ENCODE results near the gene KIF1C.
"Not testable (repeated sequence)": the region's sequence is repeated elsewhere in the genome, so short reads cannot be mapped to it uniquely, and the experiment has no call there.

KIF1C gene

GRCh38 chr17:4999430-5000093 lies 1.8 kb downstream of the KIF1C start:
- no peak for FAIRE-seq
- DNase-seq (ENCODE audit: insufficient read length, low spot score): no peak

DNA sequence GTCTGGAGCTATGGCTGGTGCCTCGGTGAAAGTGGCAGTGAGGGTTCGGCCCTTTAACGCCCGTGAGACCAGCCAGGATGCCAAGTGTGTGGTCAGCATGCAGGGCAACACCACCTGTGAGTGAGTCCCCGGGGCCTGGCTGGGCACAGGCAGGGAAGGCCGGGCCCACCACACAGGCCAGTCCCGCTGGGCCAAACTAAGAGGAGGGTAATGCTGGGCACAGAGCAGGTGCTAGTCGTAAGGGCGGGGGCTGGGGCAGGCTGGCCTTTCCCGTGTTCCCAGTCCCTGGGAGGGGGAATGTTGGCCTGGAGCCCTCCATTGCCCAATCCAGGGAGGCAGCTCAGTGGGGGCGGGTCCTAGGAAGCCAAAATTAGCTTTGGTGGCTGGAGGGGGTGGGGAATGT lies 2.5 kb downstream of the KIF1C start:
- DNase-seq (ENCODE audit: insufficient read length, low spot score): no peak
- no peak for FAIRE-seq

GRCh38 chr17:5002121-5002788 lies 4.5 kb downstream of the KIF1C start:
- no peak for FAIRE-seq

DNA sequence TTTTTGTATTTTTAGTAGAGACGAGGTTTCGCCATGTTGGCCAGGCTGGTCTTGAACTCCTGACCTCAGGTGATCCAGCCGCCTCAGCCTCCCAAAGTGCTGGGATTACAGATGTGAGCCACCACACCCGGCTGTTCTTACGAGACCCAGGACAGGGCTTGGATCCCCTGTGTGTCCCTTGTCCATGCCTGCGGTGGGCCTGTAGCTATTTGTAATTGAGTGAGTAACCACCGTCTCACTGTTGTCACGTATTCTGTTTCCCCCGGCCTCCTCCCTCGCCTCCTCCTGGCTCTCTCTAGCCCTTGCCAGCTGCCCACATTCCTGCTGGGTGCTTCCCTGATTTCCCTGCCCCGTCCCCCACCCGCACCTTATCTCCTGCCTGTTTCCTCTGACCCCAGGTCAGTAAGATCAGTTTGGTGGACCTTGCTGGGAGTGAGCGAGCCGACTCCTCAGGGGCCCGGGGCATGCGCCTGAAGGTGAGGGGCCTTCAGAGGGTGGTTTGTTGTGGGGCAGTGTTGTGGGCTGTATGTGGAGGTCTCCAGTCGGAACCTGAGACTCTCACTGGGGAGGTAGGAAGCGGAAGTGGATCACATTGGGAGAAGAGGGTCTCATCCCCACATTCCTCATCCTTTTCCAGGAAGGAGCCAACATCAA lies 5.6 kb downstream of the KIF1C start:
- DNase-seq (ENCODE audit: insufficient read length, low spot score): no peak
- FAIRE-seq: no peak

More at GRCh38 chr17:5002121-5002788, 4.5 kb downstream of the KIF1C start:
- DNase-seq (ENCODE audit: insufficient read length, low spot score): no peak

GRCh38 chr17:5011928-5012327 lies 14.2 kb downstream of the KIF1C start:
- DNase-seq (ENCODE audit: insufficient read length, low spot score) (no peak), FAIRE-seq (peak; percentile 80)

DNA sequence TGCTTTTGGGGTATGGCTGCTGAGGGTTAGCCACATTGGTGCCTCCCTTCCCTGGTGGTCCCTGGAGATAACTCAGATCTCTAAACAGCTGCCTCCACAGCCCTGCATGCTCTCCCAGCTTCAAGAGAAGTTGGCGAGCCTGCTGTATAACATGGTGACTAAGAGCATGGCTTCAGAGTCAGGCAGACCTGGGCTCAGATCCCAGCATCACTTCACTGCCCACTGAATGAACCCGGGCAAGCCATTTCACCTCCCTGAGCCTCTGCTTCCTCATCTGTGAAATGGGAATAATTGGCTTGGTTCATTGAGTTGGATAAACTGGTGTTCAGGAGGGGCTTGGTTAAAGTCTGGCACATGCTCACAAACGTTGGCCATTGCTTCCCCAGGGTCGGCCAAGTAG lies 16.6 kb downstream of the KIF1C start:
- DNase-seq (ENCODE audit: insufficient read length, low spot score) (no peak), FAIRE-seq (no peak)

- no peak for FAIRE-seq
- peak; percentile 46 for DNase-seq (ENCODE audit: insufficient read length, low spot score)
Measured at GRCh38 chr17:5019475-5019956, 21.8 kb downstream of the KIF1C start.

GRCh38 chr17:5020502-5021023 lies 22.8 kb downstream of the KIF1C start:
- FAIRE-seq: no peak

DNA sequence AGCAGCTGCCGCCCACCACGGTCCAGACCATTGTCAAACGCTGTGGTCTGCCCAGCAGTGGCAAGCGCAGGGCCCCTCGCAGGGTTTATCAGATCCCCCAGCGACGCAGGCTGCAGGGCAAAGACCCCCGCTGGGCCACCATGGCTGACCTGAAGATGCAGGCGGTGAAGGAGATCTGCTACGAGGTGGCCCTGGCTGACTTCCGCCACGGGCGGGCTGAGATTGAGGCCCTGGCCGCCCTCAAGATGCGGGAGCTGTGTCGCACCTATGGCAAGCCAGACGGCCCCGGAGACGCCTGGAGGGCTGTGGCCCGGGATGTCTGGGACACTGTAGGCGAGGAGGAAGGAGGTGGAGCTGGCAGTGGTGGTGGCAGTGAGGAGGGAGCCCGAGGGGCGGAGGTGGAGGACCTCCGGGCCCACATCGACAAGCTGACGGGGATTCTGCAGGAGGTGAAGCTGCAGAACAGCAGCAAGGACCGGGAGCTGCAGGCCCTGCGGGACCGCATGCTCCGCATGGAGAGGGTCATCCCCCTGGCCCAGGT lies 24.5 kb downstream of the KIF1C start:
- FAIRE-seq (no peak), DNase-seq (ENCODE audit: insufficient read length, low spot score) (no peak)

More at GRCh38 chr17:5020502-5021023, 22.8 kb downstream of the KIF1C start:
- no peak for DNase-seq (ENCODE audit: insufficient read length, low spot score)

DNA sequence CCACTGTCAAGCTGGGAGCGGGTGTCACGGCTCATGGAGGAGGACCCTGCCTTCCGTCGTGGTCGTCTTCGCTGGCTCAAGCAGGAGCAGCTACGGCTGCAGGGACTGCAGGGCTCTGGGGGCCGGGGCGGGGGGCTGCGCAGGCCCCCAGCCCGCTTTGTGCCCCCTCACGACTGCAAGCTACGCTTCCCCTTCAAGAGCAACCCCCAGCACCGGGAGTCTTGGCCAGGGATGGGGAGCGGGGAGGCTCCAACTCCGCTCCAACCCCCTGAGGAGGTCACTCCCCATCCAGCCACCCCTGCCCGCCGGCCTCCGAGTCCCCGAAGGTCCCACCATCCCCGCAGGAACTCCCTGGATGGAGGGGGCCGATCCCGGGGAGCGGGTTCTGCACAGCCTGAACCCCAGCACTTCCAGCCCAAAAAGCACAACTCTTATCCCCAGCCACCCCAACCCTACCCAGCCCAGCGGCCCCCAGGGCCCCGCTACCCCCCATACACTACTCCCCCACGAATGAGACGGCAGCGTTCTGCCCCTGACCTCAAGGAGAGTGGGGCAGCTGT lies 25.9 kb downstream of the KIF1C start:
- DNase-seq (ENCODE audit: insufficient read length, low spot score): no peak
- FAIRE-seq: no peak

DNA sequence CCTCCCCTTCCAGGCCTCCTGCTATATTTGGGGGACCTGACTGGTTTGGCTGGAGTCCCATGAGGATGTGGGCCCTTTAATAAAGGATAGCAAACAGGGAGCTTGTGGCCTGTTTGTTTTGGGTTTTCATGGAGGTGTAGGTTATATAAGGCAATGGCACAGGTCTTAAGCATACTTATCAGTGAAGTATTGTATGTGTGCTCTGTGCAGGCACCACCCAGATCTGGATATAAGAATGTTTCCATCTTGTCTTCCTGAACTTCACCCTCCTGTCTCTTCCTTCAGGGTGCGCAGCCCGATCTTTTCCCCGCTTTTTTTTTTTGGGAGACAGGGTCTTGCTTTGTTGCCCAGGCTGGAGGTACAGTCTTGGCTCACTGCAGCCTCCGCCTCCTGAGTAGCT lies 26.9 kb downstream of the KIF1C start:
- FAIRE-seq: peak; percentile 26
- no peak for DNase-seq (ENCODE audit: insufficient read length, low spot score)

GRCh38 chr17:5027299-5027698 lies 29.5 kb downstream of the KIF1C start:
- no peak for FAIRE-seq
- no peak for DNase-seq (ENCODE audit: insufficient read length, low spot score)

DNA sequence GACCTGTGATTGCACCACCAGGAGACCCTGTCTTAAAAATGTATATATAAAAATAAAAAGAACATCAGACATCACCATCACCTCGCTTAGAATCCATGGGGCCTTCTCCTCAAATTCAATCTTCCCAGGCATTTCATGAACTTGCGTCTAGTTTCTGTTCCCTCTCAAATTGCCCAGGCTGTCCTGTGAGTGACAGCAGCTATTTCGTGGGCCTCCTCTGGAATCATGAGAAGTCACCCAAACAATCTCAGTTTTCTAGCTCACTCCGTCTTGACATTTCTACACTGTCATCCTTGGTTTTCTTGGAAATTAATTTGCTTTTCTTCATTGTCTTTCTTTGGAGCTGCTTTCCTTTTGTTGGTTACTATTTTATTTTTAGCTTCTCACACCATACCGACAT lies 30.2 kb downstream of the KIF1C start:
- no peak for FAIRE-seq

GRCh38 chr17:5030168-5030567 lies 32.4 kb downstream of the KIF1C start:
- not testable (repeated sequence) for DNase-seq (ENCODE audit: insufficient read length, low spot score)
- peak; percentile 37 for FAIRE-seq

More for the DNA sequence above, 30.2 kb downstream of the KIF1C start:
- DNase-seq (ENCODE audit: insufficient read length, low spot score): no peak

DNA sequence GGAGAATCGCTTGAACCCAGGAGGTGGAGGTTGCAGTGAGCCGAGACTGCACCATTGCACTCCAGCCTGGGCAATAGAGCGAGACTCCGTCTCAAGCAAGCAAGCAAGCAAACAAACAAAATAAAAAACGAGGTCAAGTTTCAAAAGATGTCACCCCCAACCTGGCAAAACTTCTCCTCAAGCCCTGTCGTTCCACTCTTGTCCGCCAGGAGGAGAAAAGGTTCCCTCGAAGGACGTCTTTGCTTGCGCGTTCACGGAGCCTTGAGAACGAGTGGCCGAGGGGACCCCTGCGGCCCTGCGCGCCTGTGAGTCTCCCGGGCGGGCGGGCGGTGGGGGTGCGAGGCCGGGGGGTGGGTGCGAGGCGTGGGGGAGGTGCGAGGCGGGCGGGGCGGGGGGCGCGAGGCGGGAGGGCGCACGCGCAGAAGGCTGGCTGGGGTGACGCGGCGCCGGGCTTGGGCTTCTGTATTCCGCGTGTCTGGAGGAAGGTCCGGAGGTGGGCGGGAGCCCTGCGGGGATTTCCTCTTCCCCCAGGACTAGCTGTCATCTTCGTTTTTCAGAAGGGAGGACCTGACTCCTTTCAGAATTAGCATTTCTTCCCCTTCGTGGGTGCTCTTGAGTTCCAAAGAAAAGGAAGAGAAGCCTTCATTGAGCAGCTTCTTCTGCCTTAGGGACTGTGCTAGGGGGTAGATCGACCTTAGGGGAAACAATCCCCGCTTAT lies 33.8 kb downstream of the KIF1C start:
- peak; percentile 88 for DNase-seq (ENCODE audit: insufficient read length, low spot score)
- peak; percentile 98 for FAIRE-seq

- DNase-seq (ENCODE audit: insufficient read length, low spot score) (no peak), FAIRE-seq (no peak)
Measured at GRCh38 chr17:5032865-5033264, 35.1 kb downstream of the KIF1C start.

GRCh38 chr17:5033352-5034015 lies 35.7 kb downstream of the KIF1C start:
- FAIRE-seq (no peak), DNase-seq (ENCODE audit: insufficient read length, low spot score) (no peak)

DNA sequence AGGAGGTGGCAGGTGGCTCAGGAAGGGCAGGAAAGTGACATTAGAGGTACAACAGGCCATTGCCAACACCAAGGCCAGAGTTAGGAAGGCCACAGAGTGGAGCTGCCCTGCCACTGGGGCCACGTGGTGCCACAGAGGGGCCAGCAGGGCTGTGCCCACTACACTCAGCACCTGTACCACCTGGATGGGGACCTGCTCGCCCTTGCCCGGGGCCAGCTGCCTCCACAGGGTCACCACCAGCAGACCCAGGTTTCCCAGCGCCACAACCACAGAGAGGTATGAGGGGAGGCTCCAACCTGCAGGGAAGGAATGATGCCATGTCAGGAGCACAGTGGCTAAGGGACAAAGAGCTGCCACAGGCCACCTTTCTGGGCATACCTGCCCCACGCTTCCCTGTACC lies 36.3 kb downstream of the KIF1C start:
- DNase-seq (ENCODE audit: insufficient read length, low spot score) (no peak), FAIRE-seq (no peak)

DNA sequence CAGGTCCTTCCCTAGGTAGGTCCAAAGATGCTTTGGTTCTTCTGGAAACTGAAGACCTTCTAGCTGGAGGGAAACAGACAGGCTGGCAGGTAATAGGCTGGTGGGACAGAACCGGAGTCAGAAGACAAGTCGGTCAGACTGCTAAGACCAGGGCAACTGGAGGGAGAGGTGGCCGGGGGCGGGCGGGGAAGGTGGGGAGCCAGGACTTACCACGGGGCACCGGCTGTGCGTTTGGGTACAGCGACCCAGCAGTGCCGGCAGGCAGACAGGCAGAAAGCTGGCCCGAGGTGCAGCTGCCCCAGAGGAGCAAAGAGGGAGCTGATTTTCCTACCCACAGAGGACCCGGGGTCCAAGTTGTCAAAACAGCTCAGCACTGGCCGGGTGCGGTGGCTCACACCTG lies 36.9 kb downstream of the KIF1C start:
- no peak for FAIRE-seq
- DNase-seq (ENCODE audit: insufficient read length, low spot score): no peak

DNA sequence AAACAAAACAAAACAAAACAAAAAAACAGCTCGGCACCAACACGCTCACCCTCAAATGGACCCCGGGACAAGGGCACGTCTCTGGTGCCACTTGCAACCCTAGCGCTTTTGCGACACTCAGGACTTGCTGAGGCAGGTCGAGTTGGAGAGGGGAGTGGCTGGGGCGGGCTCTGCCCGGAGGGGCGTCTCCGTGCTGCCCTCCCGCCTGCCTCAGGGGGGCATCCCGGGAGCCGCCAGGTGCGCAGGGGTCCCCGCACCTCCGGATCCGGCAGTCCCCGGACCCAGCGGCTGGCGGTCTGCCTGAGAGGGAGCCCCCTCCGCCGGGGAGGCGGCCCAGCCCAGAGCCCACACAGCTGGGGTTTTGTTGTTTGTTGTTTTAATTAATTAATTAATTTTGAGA lies 37.6 kb downstream of the KIF1C start, which contains the start of gene SLC52A1:
Gene SLC52A1, minus strand, starts transcription at position 112 of the 400 bp plus-strand sequence. CDS start 820 bp downstream, outside the sequence.
- FAIRE-seq (no peak), DNase-seq (ENCODE audit: insufficient read length, low spot score) (no peak)
